Calu3 (cell line): ENCODE results near the gene HASPIN. TPM values are rescaled to one million over a fixed set of nuclear protein-coding genes. Genes with fewer than 3 reads are reported as not detected.
"Not testable (repeated sequence)": the region's sequence is repeated elsewhere in the genome, so short reads cannot be mapped to it uniquely, and the experiment has no call there.

Experiments
- BruUV-seq: library from RNA; stranded (reverse); fragments of 400-500 nt; replicated peaks from 2 replicates; lab custom pipeline; 2021; lab: Mats Ljungman, UMichigan
- CTCF ChIA-PET: fragments of 300-600 bp; sonication (Branson Sonifier 250); formaldehyde crosslinking; loops from one replicate; lab custom pipeline; 2022; ENCODE audit warnings: antibody characterized with exemption; lab: Charles Lee
- DNase-seq: peaks from one replicate; pipeline ENCODE4 v3.0.0; 2022
- H3K27ac Mint-ChIP-seq: one replicate; pipeline ENCODE4 v1.8.0; 2022; ENCODE audit warnings: mixed read lengths; ENCODE audit not compliant: unreplicated experiment
- H3K27me3 Mint-ChIP-seq: one replicate; pipeline ENCODE4 v1.8.0; 2022; ENCODE audit warnings: mixed read lengths; ENCODE audit not compliant: unreplicated experiment
- H3K36me3 Mint-ChIP-seq: one replicate; pipeline ENCODE4 v1.8.0; 2022; ENCODE audit warnings: mild to moderate bottlenecking, moderate library complexity, mixed read lengths; ENCODE audit not compliant: insufficient read depth, unreplicated experiment
- H3K4me1 Mint-ChIP-seq: one replicate; pipeline ENCODE4 v1.8.0; 2022; ENCODE audit warnings: mild to moderate bottlenecking, low read depth, mixed read lengths; ENCODE audit not compliant: unreplicated experiment
- H3K4me3 Mint-ChIP-seq: one replicate; pipeline ENCODE4 v1.8.0; 2022; ENCODE audit warnings: mild to moderate bottlenecking, low read depth, moderate library complexity, mixed read lengths; ENCODE audit not compliant: unreplicated experiment
- H3K9me3 Mint-ChIP-seq: one replicate; pipeline ENCODE4 v1.8.0; 2022; ENCODE audit warnings: low read depth, mixed read lengths; ENCODE audit not compliant: unreplicated experiment
- CTCF ChIP-seq: fragments of 200-600 bp; IDR thresholded peaks from one replicate; pipeline ENCODE4 v1.8.0; 2022; ENCODE audit warnings: antibody characterized with exemption; ENCODE audit not compliant: unreplicated experiment
- intact Hi-C: fragments of 100-400 bp; cut with micrococcal nuclease; formaldehyde crosslinking; loops from one replicate; pipeline ENCODE4 v1.10.0; 2022; ENCODE audit not compliant: unreplicated experiment
- total RNA-seq: library from RNA; stranded (reverse); gene quantifications from 2 replicates; pipeline ENCODE4 v1.2.3, GENCODE V29; 2022

The HASPIN gene
- total RNA-seq, 1 experiment from 2014 or later, result 13.4 TPM

- no peaks in the 10 kb centered on the region for H3K36me3 Mint-ChIP-seq
- no peak for DNase-seq
- BruUV-seq, result no TSS peak
- CTCF ChIA-PET, result no interaction called here
- no peak overlapping the region for H3K4me3 Mint-ChIP-seq
- H3K27me3 Mint-ChIP-seq, result no peaks in the 10 kb centered on the region
- no peak for TF ChIP-seq CTCF
- no peaks in the 10 kb centered on the region for H3K4me1 Mint-ChIP-seq
- intact Hi-C loops, result no loop called here
- no peaks in the 10 kb centered on the region for H3K9me3 Mint-ChIP-seq
- H3K27ac Mint-ChIP-seq, result no peak overlapping the region
Observed at GRCh38 chr17:3704931-3705717, 18.6 kb upstream of the HASPIN start.

- H3K9me3 Mint-ChIP-seq, CTCF ChIA-PET, intact Hi-C loops, H3K4me1 Mint-ChIP-seq, H3K27ac Mint-ChIP-seq, H3K27me3 Mint-ChIP-seq, H3K4me3 Mint-ChIP-seq, DNase-seq, BruUV-seq, H3K36me3 Mint-ChIP-seq: not testable (repeated sequence)
Observed at GRCh38 chr17:3705718-3705984, 18.1 kb upstream of the HASPIN start.

DNA sequence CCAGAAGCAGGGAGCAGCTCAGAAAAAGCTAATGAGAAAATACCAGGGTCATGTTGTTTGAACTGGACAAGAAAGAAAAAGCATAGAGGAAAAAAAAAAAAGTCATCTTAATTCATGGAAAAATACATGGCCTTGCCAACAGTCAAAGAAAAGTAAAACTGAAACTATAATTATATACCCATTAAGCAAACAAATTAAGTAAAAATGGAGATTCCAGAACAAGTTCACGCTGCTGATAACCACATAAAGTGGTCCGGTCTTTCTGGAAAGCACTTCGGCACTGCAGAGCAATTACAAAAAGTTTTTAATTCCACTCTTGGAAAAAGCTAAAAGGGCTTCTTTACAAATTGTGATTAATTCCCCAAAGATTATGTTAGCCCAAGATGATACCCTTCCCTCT, 15.3 kb upstream of the HASPIN start:
- H3K36me3 Mint-ChIP-seq, result peaks cover 4% of the 10 kb centered on the region
- H3K9me3 Mint-ChIP-seq, result no peaks in the 10 kb centered on the region
- H3K4me3 Mint-ChIP-seq, result no peak overlapping the region
- CTCF ChIA-PET, result interaction anchor here (0.6 kb wide), 1 partner anchor 416 kb away, joined by 5 read pairs; no protein-coding TSS in a partner anchor
- TF ChIP-seq CTCF, result no peak
- H3K27ac Mint-ChIP-seq, result no peak overlapping the region
- H3K27me3 Mint-ChIP-seq, result no peaks in the 10 kb centered on the region
- no peak for DNase-seq
- no TSS peak for BruUV-seq
- H3K4me1 Mint-ChIP-seq, result no peaks in the 10 kb centered on the region
- intact Hi-C loops, result no loop called here

DNA sequence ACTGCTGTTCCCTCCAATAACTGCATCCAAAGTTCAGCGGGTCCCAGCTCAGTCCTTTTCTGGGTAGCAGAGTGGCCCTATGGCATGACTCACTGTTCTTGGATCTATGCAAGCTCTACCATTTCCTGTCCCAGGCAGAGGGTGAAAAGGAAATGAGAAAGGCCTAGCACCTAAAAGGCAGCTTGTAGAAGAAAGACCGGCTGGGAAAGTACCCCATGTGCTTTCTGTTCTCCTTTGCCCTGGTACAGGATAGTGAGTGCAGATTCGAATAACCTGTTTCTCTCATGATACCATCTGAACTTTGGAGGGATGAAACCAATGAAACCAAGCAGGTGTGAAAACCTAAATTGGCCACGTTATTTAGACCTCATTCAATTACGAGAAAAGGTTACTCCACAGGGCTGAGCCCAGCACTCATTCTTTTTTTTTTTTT, 12.7 kb upstream of the HASPIN start:
- intact Hi-C loops, result no loop called here
- CTCF ChIA-PET, result interaction anchor here (0.7 kb wide), 1 partner anchor 8 kb away, joined by 3 read pairs; no protein-coding TSS in a partner anchor
- TF ChIP-seq CTCF, result no peak
- BruUV-seq, result no TSS peak
- Mint-ChIP-seq H3K36me3 (peaks cover 4% of the 10 kb centered on the region), H3K4me3 (no peak overlapping the region), H3K27ac (no peak overlapping the region), H3K27me3 (no peaks in the 10 kb centered on the region), H3K9me3 (no peaks in the 10 kb centered on the region), H3K4me1 (no peaks in the 10 kb centered on the region)
- no peak for DNase-seq

DNA sequence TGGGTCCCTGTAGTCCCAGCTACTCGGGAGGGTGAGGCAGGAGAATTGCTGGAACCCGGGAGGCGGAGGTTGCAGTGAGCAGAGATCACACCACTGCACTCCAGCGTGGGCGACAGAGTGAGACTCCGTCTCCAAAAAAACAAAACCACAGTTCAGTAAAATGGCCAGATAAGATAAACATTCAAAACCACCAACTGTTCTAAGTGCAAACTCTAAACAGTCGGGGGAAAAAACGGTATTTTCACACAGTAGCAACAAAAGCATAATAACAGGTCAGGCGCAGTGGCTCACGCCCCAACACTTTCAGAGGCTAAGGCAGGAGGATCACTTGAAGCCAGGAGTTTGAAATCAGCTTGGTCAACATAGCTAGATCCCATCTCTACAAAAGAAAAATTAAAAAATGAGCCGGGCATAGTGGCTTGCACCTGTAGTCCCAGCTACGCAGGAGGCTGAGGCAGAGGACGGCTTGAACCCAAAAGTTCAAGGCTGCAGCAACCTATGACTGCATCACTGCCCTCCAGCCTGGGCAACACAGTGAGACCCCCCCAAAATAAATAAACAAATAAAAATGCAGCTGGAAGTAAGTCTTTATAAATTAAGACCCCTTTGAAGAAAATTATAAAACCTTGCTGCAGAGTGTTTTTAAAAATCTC, 10.8 kb upstream of the HASPIN start:
- H3K4me1 Mint-ChIP-seq, result no peaks in the 10 kb centered on the region
- TF ChIP-seq CTCF, result no peak
- DNase-seq, result no peak
- intact Hi-C loops, result no loop called here
- peaks cover 10% of the 10 kb centered on the region for H3K36me3 Mint-ChIP-seq
- no TSS peak for BruUV-seq
- H3K27ac Mint-ChIP-seq, result no peak overlapping the region
- CTCF ChIA-PET, result no interaction called here
- H3K27me3 Mint-ChIP-seq, result no peaks in the 10 kb centered on the region
- no peaks in the 10 kb centered on the region for H3K9me3 Mint-ChIP-seq
- no peak overlapping the region for H3K4me3 Mint-ChIP-seq
